GM19193 (cell line): Measurements from ENCODE around the gene TATDN2.

Experiments used
- POLR2A ChIP-seq: IDR thresholded peaks from 4 replicates; pipeline ENCODE4 v1.6.1; 2011; ENCODE audit not compliant: insufficient read depth, insufficient read length; ENCODE audit errors: extremely low read depth

Gene TATDN2

GRCh38 chr3:10310578-10310977 lies 62.3 kb downstream of the TATDN2 start:
- TF ChIP-seq POLR2A = no peak

GRCh38 chr3:10311710-10312109 lies 63.5 kb downstream of the TATDN2 start:
- TF ChIP-seq POLR2A = no peak

DNA sequence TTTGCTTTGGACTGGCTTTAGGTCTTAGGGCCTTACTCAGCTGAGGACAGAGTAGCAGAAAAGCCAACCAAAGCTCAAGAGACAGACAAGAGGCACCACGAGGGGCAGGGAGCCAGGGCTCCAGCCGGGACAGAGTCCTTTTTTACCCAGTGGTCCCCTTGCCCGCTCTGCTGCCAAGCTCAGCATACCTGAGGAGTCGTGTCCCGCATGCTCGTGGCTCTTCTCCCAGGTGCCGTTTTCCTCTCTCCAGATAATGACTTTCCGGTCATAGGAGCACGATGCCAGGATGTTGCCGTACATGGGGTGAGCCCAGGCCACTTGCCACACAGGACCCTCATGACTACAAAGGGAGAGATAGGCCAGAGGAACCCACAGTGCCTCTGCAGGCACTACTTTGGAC lies 64.1 kb downstream of the TATDN2 start:
- no peak for TF ChIP-seq POLR2A

DNA sequence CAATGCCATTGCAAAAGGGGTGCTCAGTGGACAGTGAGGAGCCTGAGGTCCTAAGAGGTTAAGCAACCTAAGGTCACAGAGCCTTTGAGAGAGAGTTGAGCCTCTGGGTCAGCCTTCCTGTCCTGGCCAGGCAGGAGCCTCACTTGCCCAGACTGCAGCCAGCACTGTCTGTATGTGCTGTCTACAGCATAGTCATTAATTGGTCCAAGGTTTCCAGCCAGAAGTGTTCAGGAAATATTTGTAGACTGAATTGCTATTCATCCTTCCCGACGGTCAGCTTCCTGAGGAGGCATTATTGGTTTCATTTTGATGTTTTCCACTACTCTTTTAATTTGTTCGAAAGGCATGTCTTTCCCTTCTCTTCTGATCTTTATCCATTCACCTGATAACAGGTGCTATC lies 64.6 kb downstream of the TATDN2 start:
- no peak for TF ChIP-seq POLR2A

- no peak for TF ChIP-seq POLR2A
Measured at GRCh38 chr3:10315101-10315500, 66.8 kb downstream of the TATDN2 start.

DNA sequence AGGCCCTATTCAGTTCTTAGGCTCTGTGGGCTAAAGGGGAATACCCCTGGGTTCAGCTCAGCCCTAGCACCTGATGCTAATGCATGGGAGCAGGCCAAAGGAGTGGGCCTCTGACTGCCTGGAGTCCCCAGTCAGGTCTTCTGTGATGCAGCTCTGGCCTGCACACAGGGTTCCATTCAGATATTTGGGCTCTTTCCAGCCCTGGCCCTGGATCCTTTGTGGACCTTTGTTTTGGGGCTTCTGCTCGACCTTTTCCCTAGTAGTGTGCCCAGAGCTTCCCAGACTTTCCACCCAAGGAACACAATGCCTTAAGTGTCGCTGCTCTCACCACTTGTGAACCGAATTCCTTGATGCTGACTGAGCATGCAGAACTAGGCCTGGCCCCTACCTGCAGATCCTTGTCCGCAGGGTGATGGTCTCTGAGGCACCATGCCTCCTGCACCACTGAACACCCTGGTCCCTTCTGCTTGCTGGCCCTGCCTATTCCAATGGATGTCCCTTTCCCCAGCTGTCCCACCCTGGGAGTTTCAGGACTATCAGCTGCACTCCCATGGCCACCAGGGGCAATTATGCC lies 67.6 kb downstream of the TATDN2 start:
- TF ChIP-seq POLR2A = no peak

GRCh38 chr3:10317311-10317960 lies 69.2 kb downstream of the TATDN2 start:
- TF ChIP-seq POLR2A = no peak

GRCh38 chr3:10317961-10318350 lies 69.7 kb downstream of the TATDN2 start:
- TF ChIP-seq POLR2A = no peak

GRCh38 chr3:10319251-10319650 lies 71.0 kb downstream of the TATDN2 start:
- TF ChIP-seq POLR2A = no peak

- TF ChIP-seq POLR2A = no peak
Measured at GRCh38 chr3:10319804-10320203, 71.5 kb downstream of the TATDN2 start.

GRCh38 chr3:10320320-10320677 lies 72.0 kb downstream of the TATDN2 start:
- TF ChIP-seq POLR2A = no peak

- no peak for TF ChIP-seq POLR2A
Measured at GRCh38 chr3:10321630-10322351, 73.5 kb downstream of the TATDN2 start.

DNA sequence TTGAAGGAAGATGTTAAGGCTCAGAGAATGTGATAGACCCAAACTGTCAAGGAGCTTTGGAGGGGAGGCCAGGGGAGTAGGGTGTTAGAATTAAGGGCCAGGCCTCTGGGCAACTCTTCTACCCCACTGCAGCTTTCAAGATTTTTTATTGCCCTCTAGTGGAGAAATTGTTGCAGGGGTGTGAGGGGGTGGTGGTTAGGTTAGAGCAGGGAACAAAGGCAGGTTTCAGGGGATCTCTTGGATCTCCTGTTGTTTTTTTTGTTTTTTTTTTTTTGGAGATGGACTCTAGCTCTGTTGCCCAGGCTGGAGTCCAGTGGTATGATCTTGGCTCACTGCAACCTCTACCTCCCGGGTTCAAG lies 74.1 kb downstream of the TATDN2 start:
- TF ChIP-seq POLR2A = no peak

DNA sequence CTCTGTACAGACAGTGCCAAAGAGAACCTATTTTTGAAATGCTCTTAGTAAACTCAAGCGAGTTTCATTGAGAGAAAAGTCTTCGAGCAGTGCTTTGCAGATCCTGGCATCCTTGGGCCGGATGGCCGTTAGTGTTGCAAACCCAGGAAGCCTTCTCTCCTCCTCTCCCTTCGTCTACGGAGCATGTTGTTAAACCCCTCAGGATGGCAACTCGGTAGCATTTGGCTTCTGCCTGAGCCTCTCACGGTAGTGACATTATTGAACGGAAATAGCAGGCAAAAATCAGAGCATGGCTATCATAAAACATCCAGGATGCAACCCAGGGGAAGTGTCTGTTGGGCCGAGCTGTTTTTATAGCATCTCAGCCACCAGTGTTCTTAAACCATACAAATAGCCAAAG lies 79.3 kb downstream of the TATDN2 start:
- TF ChIP-seq POLR2A = no peak

- no peak for TF ChIP-seq POLR2A
Measured at GRCh38 chr3:10328460-10329071, 80.3 kb downstream of the TATDN2 start.

- no peak for TF ChIP-seq POLR2A
Measured at GRCh38 chr3:10329495-10330015, 81.3 kb downstream of the TATDN2 start.
